ENCODE data around the gene GAS7.

DNA sequence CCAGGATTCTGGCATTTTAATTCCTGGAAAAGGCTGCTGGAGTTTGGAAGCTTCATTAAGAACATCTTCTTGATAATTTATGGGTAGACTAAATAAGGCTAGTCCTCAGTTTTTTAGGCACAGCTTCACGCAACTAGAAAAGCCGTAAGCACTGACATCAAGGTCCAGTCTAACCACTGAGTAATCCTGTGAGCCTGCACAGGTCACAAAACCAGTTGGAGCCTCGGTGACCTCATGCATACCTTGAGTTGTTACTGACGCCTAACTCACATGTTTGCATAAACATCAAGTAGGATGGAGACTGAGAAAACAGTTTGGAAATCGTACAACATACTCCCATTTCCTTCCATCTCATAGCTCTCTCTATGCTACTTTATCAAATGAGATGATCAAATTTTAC is 229.5 kb downstream of the GAS7 start:
- TF ChIP-seq, protein P1, sequence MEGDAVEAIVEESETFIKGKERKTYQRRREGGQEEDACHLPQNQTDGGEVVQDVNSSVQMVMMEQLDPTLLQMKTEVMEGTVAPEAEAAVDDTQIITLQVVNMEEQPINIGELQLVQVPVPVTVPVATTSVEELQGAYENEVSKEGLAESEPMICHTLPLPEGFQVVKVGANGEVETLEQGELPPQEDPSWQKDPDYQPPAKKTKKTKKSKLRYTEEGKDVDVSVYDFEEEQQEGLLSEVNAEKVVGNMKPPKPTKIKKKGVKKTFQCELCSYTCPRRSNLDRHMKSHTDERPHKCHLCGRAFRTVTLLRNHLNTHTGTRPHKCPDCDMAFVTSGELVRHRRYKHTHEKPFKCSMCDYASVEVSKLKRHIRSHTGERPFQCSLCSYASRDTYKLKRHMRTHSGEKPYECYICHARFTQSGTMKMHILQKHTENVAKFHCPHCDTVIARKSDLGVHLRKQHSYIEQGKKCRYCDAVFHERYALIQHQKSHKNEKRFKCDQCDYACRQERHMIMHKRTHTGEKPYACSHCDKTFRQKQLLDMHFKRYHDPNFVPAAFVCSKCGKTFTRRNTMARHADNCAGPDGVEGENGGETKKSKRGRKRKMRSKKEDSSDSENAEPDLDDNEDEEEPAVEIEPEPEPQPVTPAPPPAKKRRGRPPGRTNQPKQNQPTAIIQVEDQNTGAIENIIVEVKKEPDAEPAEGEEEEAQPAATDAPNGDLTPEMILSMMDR (optimal IDR thresholded peaks at IDR 0.05 in 1 of 3, IDR thresholded peaks at IDR 0.05 in 1 of 3, conservative IDR thresholded peaks at IDR 0.05 in 1 of 3; ENCODE audit: extremely low read depth in 1 of 3, insufficient read depth in 2 of 3, low read length in 3 of 3): no peak
- no peak for TF ChIP-seq EZH2 (IDR thresholded peaks at IDR 0.05; ENCODE audit: low read length)

All from keratinocyte (primary cell).